ENCODE results near the gene SLC34A3. TPM values are rescaled to one million over a fixed set of nuclear protein-coding genes. Genes with fewer than 3 reads are reported as not detected.

Gene SLC34A3
- total and polyA plus RNA-seq, 2 of the 8 experiments (the other 6 are each of a cell fraction or from before 2014, with no cell fraction given): 0.08 TPM; not detected in 1

- peak; percentile 28; the same call in 1 of the 2 replicates for TF ChIP-seq JUND (IDR thresholded peaks at IDR 0.05; ENCODE audit: low read length)
- TF ChIP-seq TBP (IDR thresholded peaks at IDR 0.05; ENCODE audit: low read depth, low read length): peak; percentile 90
- TF ChIP-seq SAP30 (IDR thresholded peaks at IDR 0.05; ENCODE audit: insufficient read depth, insufficient replicate concordance, low read length): no peak
- peak; percentile 94 for TF ChIP-seq TAF1 (IDR thresholded peaks at IDR 0.05; ENCODE audit: low read depth, low read length)
- peak; percentile 98 for TF ChIP-seq KDM4A (IDR thresholded peaks at IDR 0.05; ENCODE audit: low read depth, low read length, severe bottlenecking)
- peak; percentile 96 for TF ChIP-seq GABPA (IDR thresholded peaks at IDR 0.05; ENCODE audit: borderline replicate concordance, insufficient read depth, low read length)
- TF ChIP-seq KDM5A (IDR thresholded peaks at IDR 0.05; ENCODE audit: low read length): peak; percentile 97
- TF ChIP-seq POLR2AphosphoS5 (IDR thresholded peaks at IDR 0.05; ENCODE audit: low read depth, low read length): peak; percentile 91
- peak; percentile 49; the same call in 1 of the 2 replicates for TF ChIP-seq CHD2 (IDR thresholded peaks at IDR 0.05; ENCODE audit: low read length)
- no peak for TF ChIP-seq SP4 (IDR thresholded peaks at IDR 0.05; ENCODE audit: low read length)
- peak; percentile 80 for TF ChIP-seq TAF7 (optimal IDR thresholded peaks at IDR 0.05; ENCODE audit: borderline replicate concordance, low read depth, low read length)
- peak; percentile 80; the same call in 1 of the 2 replicates for TF ChIP-seq RBBP5 (IDR thresholded peaks at IDR 0.05; ENCODE audit: borderline replicate concordance, low read depth, low read length)
- peak; percentile 73 for TF ChIP-seq SRF (IDR thresholded peaks at IDR 0.05; ENCODE audit: low read depth, low read length)
- TF ChIP-seq TCF12 (IDR thresholded peaks at IDR 0.05; ENCODE audit: low read depth, low read length): no peak
- TF ChIP-seq EZH2 (IDR thresholded peaks at IDR 0.05; ENCODE audit: low read depth, low read length, severe bottlenecking): no peak
- TF ChIP-seq CTBP2 (IDR thresholded peaks at IDR 0.05; ENCODE audit: borderline replicate concordance, insufficient read depth, insufficient read length, low read length): no peak
- TF ChIP-seq, protein P1, sequence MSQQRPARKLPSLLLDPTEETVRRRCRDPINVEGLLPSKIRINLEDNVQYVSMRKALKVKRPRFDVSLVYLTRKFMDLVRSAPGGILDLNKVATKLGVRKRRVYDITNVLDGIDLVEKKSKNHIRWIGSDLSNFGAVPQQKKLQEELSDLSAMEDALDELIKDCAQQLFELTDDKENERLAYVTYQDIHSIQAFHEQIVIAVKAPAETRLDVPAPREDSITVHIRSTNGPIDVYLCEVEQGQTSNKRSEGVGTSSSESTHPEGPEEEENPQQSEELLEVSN (IDR thresholded peaks at IDR 0.05): peak; percentile 47; the same call in 1 of the 2 replicates
- TF ChIP-seq SIX5 (IDR thresholded peaks at IDR 0.05; ENCODE audit: low read depth, low read length): no peak
- peak in 1 of 2 experiments; percentile 94; a peak in 2 of 3 replicates for TF ChIP-seq POLR2A (IDR thresholded peaks at IDR 0.05; ENCODE audit: control extremely low read depth in 1 of 2, low read depth in 2 of 2, low read length in 2 of 2)
- peak; percentile 77 for TF ChIP-seq ASH2L (IDR thresholded peaks at IDR 0.05; ENCODE audit: low read length)
- TF ChIP-seq CBX8 (IDR thresholded peaks at IDR 0.05; ENCODE audit: borderline replicate concordance, low read depth, low read length): no peak
- TF ChIP-seq, protein P2, sequence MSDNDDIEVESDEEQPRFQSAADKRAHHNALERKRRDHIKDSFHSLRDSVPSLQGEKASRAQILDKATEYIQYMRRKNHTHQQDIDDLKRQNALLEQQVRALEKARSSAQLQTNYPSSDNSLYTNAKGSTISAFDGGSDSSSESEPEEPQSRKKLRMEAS (IDR thresholded peaks at IDR 0.05): peak; percentile 73
- no peak for TF ChIP-seq RFX5 (IDR thresholded peaks at IDR 0.05; ENCODE audit: borderline replicate concordance, low read depth, low read length)
Observed at GRCh38 chr9:137205126-137206069, 25.3 kb upstream of the SLC34A3 start, which contains the start of the genes NDOR1 and TMEM203 (continued).

Measured in H1 (cell line).